Measurements from ENCODE around the gene CAMTA1.

DNA sequence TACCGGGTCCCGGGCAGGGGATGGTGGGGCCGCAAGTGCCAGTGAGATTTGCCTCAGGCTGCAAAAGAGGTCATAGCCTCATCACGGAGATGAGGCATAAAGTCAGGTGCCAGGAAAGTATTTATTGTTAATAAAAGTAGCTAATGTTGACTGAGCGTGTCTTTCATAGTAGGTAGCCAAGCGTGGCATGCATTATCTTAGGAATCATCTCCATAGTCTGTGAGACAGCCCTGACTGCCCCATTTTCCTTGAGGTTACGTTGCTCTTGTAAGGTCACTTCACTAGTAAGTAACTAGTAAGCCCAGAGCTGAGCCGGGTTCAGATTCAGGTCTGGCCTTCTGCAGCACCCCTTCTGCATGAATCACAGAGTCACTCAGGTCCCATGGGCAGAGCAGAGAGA is 174.2 kb downstream of the CAMTA1 start:
- TF ChIP-seq, protein P1, sequence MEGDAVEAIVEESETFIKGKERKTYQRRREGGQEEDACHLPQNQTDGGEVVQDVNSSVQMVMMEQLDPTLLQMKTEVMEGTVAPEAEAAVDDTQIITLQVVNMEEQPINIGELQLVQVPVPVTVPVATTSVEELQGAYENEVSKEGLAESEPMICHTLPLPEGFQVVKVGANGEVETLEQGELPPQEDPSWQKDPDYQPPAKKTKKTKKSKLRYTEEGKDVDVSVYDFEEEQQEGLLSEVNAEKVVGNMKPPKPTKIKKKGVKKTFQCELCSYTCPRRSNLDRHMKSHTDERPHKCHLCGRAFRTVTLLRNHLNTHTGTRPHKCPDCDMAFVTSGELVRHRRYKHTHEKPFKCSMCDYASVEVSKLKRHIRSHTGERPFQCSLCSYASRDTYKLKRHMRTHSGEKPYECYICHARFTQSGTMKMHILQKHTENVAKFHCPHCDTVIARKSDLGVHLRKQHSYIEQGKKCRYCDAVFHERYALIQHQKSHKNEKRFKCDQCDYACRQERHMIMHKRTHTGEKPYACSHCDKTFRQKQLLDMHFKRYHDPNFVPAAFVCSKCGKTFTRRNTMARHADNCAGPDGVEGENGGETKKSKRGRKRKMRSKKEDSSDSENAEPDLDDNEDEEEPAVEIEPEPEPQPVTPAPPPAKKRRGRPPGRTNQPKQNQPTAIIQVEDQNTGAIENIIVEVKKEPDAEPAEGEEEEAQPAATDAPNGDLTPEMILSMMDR (IDR thresholded peaks at IDR 0.05; ENCODE audit: insufficient read depth, low read depth, low read length): no peak
- no peak for TF ChIP-seq EZH2 (IDR thresholded peaks at IDR 0.05; ENCODE audit: insufficient read depth, low read length)

Data from astrocyte (in vitro differentiated cells and primary cell).